KOPT-K1 (cell line): ENCODE measurements around the gene LIMS1.

ENCODE experiments used
- H3K27ac ChIP-seq: fragments of 200-600 bp; sonication (generic); 2 replicates; pipeline ENCODE4 v1.5.1; 2016; ENCODE audit warnings: antibody characterized with exemption, mild to moderate bottlenecking, low read depth, low read length; ENCODE audit not compliant: poor library complexity, severe bottlenecking
- H3K36me3 ChIP-seq: fragments of 200-600 bp; sonication (generic); 2 replicates; pipeline ENCODE4 v1.5.1; 2017; ENCODE audit warnings: antibody characterized with exemption, mild to moderate bottlenecking, low read length, moderate library complexity; ENCODE audit not compliant: insufficient read depth
- H3K9me3 ChIP-seq: fragments of 200-600 bp; sonication (generic); 2 replicates; pipeline ENCODE4 v1.5.1; 2017; ENCODE audit warnings: antibody characterized with exemption, low read length, mild to moderate bottlenecking; ENCODE audit not compliant: insufficient read depth, poor library complexity, severe bottlenecking

LIMS1 gene

GRCh38 chr2:108612514-108613183 lies 78.4 kb downstream of the LIMS1 start:
- Histone ChIP-seq H3K9me3 (no peaks in the 10 kb centered on the region), H3K27ac (no peak overlapping the region), H3K36me3 (no peaks in the 10 kb centered on the region)

GRCh38 chr2:108613261-108614042 lies 79.2 kb downstream of the LIMS1 start:
- Histone ChIP-seq H3K9me3 (no peaks in the 10 kb centered on the region), H3K27ac (no peak overlapping the region), H3K36me3 (no peaks in the 10 kb centered on the region)

- Histone ChIP-seq H3K36me3 (no peaks in the 10 kb centered on the region), H3K27ac (no peak overlapping the region), H3K9me3 (no peaks in the 10 kb centered on the region)
These were observed 79.8 kb downstream of the LIMS1 start for GRCh38 chr2:108614043-108614545.

DNA sequence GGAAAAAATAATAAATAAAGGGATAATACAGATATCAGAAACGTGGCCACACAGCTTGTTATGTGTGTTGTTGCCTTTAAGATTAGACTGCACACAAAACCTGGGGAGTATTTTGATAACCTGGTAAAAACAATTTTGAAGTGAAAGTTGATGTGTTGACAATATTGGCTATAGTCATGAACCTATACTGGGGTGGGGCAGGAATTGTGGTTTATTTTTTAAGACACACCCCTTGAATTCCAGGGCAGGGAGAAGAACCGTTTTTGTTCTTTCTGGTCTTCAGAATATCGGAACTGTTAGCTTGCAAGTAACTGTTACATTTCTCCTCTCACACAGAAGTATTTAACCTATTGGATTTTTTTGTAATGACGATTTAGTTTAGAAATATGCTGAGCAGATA lies 80.4 kb downstream of the LIMS1 start:
- Histone ChIP-seq H3K27ac (no peak overlapping the region), H3K36me3 (no peaks in the 10 kb centered on the region), H3K9me3 (no peaks in the 10 kb centered on the region)

DNA sequence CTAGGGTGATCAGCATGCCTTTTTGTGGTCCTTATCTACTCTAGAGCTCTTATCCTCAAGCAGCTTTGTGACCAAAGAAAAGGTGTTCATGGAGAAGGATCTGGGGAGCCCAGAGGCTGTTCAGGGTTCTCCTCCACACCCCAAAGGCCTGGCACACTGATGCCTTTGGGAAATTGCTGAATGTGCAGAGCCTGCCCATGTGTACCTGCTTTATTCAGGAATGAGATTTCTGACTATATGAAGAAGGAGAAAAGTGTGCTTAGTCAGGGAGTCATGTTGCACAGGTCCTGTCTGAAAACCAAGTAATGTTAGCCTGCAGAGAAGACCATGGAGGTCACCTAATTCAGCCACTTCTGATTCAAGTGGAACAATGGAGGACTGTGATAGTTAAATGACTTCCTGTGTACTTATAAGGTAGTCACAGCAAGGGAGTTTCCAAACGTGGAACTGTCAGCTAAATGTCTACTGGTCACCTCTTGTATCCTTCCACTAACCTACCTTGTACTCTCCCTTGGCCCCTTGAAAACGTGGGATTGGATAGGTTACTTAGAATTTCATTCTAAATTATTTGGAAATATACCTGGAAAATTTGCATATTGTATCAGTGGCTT lies 81.3 kb downstream of the LIMS1 start:
- Histone ChIP-seq H3K27ac (no peak overlapping the region), H3K36me3 (no peaks in the 10 kb centered on the region), H3K9me3 (no peaks in the 10 kb centered on the region)

GRCh38 chr2:108616318-108616717 lies 82.0 kb downstream of the LIMS1 start:
- no peaks in the 10 kb centered on the region for H3K9me3 ChIP-seq
- H3K27ac ChIP-seq: no peak overlapping the region
- H3K36me3 ChIP-seq: no peaks in the 10 kb centered on the region

DNA sequence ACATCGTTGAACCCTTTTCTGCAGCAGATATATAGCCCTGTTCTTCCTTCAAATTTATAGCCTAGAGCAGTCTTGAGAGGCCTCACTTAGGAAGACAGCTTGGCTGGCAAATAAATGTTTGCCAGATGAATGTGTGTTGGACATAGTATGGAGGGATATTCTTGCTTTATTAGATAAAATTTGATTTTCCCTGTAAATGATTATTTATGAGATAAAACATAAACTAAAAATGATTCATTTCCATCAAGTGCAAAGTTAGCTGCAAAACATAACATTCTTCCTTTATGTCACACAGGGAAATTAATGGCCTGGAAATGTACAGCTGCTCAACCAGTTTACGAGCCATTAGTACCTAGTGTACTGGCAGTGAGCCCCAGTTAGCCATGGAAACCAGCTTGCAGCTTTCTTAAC lies 82.5 kb downstream of the LIMS1 start:
- Histone ChIP-seq H3K27ac (no peak overlapping the region), H3K36me3 (no peaks in the 10 kb centered on the region), H3K9me3 (no peaks in the 10 kb centered on the region)

- H3K9me3 ChIP-seq: no peaks in the 10 kb centered on the region
- peak overlapping the region; percentile 73 for H3K27ac ChIP-seq
- H3K36me3 ChIP-seq: no peaks in the 10 kb centered on the region
These were observed 83.3 kb downstream of the LIMS1 start for GRCh38 chr2:108617617-108618016.

GRCh38 chr2:108619925-108620620 lies 85.8 kb downstream of the LIMS1 start:
- Histone ChIP-seq H3K9me3 (no peaks in the 10 kb centered on the region), H3K27ac (peak overlapping the region; percentile 73)

DNA sequence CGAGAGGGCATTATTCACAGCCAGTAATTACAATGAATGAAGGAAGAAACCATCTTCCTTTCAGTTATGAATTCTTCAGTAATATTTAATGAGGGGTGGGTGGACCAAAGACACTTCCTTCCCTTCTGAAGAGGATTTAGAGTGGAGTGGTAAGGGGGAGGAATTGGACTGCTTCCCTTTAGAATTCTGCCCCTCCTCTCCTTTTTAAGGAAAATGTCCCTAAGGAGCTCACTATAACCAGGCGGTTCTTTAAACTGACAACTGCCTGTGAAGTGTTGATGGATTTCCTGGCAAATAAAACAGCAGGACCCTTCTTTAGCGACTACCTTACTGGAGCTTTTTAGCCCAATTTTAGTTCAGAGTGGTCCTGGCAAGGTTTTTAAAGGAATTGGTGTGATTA lies 86.4 kb downstream of the LIMS1 start:
- Histone ChIP-seq H3K9me3 (no peaks in the 10 kb centered on the region), H3K36me3 (no peaks in the 10 kb centered on the region), H3K27ac (peak overlapping the region; percentile 73)

More at GRCh38 chr2:108619925-108620620, 85.8 kb downstream of the LIMS1 start:
- H3K36me3 ChIP-seq: no peaks in the 10 kb centered on the region

- Histone ChIP-seq H3K27ac (peak overlapping the region; percentile 73), H3K9me3 (no peaks in the 10 kb centered on the region), H3K36me3 (no peaks in the 10 kb centered on the region)
These were observed 86.9 kb downstream of the LIMS1 start for GRCh38 chr2:108621087-108621559.

GRCh38 chr2:108621687-108622681 lies 87.7 kb downstream of the LIMS1 start:
- no peaks in the 10 kb centered on the region for H3K36me3 ChIP-seq
- H3K27ac ChIP-seq: peak overlapping the region; percentile 73
- no peaks in the 10 kb centered on the region for H3K9me3 ChIP-seq

GRCh38 chr2:108623616-108624015 lies 89.3 kb downstream of the LIMS1 start:
- Histone ChIP-seq H3K36me3 (no peaks in the 10 kb centered on the region), H3K27ac (no peak overlapping the region), H3K9me3 (no peaks in the 10 kb centered on the region)
